CD14-positive monocyte (primary cell): Measurements from ENCODE around the gene MOB1A. TPM values are rescaled to one million over a fixed set of nuclear protein-coding genes. Genes with fewer than 3 reads are reported as not detected.
A peak's percentile ranks its signal among the peaks of the same experiment; 100 is the strongest.

Experiments used
- DNase-seq, 3 donors: peaks; one replicate each; pipeline ENCODE4 v3.0.0-alpha.2; 2011 to 2022
- H2AFZ ChIP-seq: 2 replicates; pipeline ENCODE4 v1.6.0; 2012; ENCODE audit warnings: mild to moderate bottlenecking, low read depth, low read length, inconsistent platforms; ENCODE audit not compliant: insufficient read depth, poor library complexity, severe bottlenecking
- H3K27ac ChIP-seq, 2 donors: 1 replicate in 1 of 2; 2 replicates in 1 of 2; pipeline ENCODE4 v1.5.1; 2012 to 2013; ENCODE audit warnings: low read length in 2 of 2, control low read depth in 1 of 2, inconsistent platforms in 1 of 2, low read depth in 1 of 2, mild to moderate bottlenecking in 1 of 2
- H3K27me3 ChIP-seq, 2 donors: one replicate each; pipeline versions ENCODE4 v1.6.0 to v1.6.1; 2011 to 2013; ENCODE audit warnings: low read length in 2 of 2; ENCODE audit not compliant: control insufficient read depth in 2 of 2, insufficient read depth in 2 of 2
- H3K36me3 ChIP-seq, 2 donors: replicated peaks in 1 of 2; 1 replicate in 1 of 2; 2 replicates in 1 of 2; pipeline versions ENCODE4 v1.5.1 to v1.6.1; 2012 to 2013; ENCODE audit warnings: low read length in 2 of 2, control low read depth in 1 of 2, inconsistent platforms in 1 of 2, mild to moderate bottlenecking in 1 of 2; ENCODE audit not compliant: insufficient read depth in 2 of 2, control insufficient read depth in 1 of 2
- H3K4me1 ChIP-seq, 2 donors: 1 replicate in 1 of 2; 2 replicates in 1 of 2; pipeline versions ENCODE4 v1.5.1 to v1.6.1; 2012 to 2013; ENCODE audit warnings: low read length in 2 of 2, control low read depth in 1 of 2, inconsistent platforms in 1 of 2, mild to moderate bottlenecking in 1 of 2, moderate library complexity in 1 of 2; ENCODE audit not compliant: insufficient read depth in 2 of 2, control insufficient read depth in 1 of 2
- H3K4me2 ChIP-seq: replicated peaks from 2 replicates; pipeline ENCODE3; 2012; ENCODE audit warnings: low read length, moderate library complexity, mild to moderate bottlenecking; ENCODE audit not compliant: poor library complexity, severe bottlenecking; ENCODE audit errors: extremely low read depth
- H3K4me3 ChIP-seq, 3 experiments: fragments of 200-600 bp in 1 of 3; sonication (generic) in 1 of 3; replicated peaks in 1 of 3; 1 replicate in 2 of 3; 2 replicates in 1 of 3; pipeline ENCODE4 v1.5.1; 2011 to 2013; ENCODE audit warnings: low read length in 3 of 3, mild to moderate bottlenecking in 3 of 3, control low read depth in 2 of 3, low read depth in 2 of 3, inconsistent platforms in 1 of 3, moderate library complexity in 1 of 3
- H3K79me2 ChIP-seq: 2 replicates; pipeline ENCODE4 v1.6.0; 2012; ENCODE audit warnings: mild to moderate bottlenecking, control low read depth, inconsistent platforms, low read length, moderate library complexity; ENCODE audit not compliant: insufficient read depth
- H3K9ac ChIP-seq: 2 replicates; pipeline ENCODE4 v1.6.0; 2017; ENCODE audit warnings: low read length, mild to moderate bottlenecking; ENCODE audit not compliant: insufficient read depth, poor library complexity, severe bottlenecking
- H3K9me3 ChIP-seq, 2 donors: replicated peaks in 1 of 2; 1 replicate in 1 of 2; 2 replicates in 1 of 2; pipeline versions ENCODE4 v1.5.1 to v1.6.1; 2012 to 2013; ENCODE audit warnings: low read length in 2 of 2, control low read depth in 1 of 2; ENCODE audit not compliant: control insufficient read depth in 1 of 2, insufficient read depth in 1 of 2
- H4K20me1 ChIP-seq: 2 replicates; pipeline ENCODE4 v1.6.0; 2012; ENCODE audit warnings: mild to moderate bottlenecking, low read length, control low read depth, moderate library complexity; ENCODE audit not compliant: insufficient read depth
- H3K27ac Mint-ChIP-seq, 7 donors: one replicate each; pipeline ENCODE4 v1.8.0; 2020; ENCODE audit warnings: mild to moderate bottlenecking in 7 of 7, mixed read lengths in 7 of 7, moderate library complexity in 6 of 7, inconsistent platforms in 2 of 7
- H3K27me3 Mint-ChIP-seq, 3 donors: one replicate each; pipeline ENCODE4 v1.8.0; 2021 to 2022; ENCODE audit warnings: low read depth in 3 of 3, mild to moderate bottlenecking in 3 of 3, mixed read lengths in 3 of 3, moderate library complexity in 3 of 3, inconsistent platforms in 1 of 3
- H3K36me3 Mint-ChIP-seq, 2 donors: one replicate each; pipeline ENCODE4 v1.8.0; 2020; ENCODE audit warnings: mixed read lengths in 2 of 2, inconsistent platforms in 1 of 2, mild to moderate bottlenecking in 1 of 2
- H3K4me1 Mint-ChIP-seq: one replicate; pipeline ENCODE4 v1.8.0; 2020; ENCODE audit warnings: mild to moderate bottlenecking, mixed read lengths
- H3K4me3 Mint-ChIP-seq, 2 donors: one replicate each; pipeline ENCODE4 v1.8.0; 2020; ENCODE audit warnings: mild to moderate bottlenecking in 2 of 2, mixed read lengths in 2 of 2, moderate library complexity in 1 of 2
- H3K9me3 Mint-ChIP-seq, 7 donors: one replicate each; pipeline ENCODE4 v1.8.0; 2020 to 2022; ENCODE audit warnings: mixed read lengths in 7 of 7, mild to moderate bottlenecking in 6 of 7, moderate library complexity in 6 of 7, inconsistent platforms in 2 of 7
- WGBS: methylation state at CpG from one replicate; pipeline ENCODE4 v1.1.5; 2013; ENCODE audit warnings: missing lambda C conversion rate; ENCODE audit not compliant: insufficient coverage; 5-methylcytosine and 5-hydroxymethylcytosine counted together
- intact Hi-C, 2 donors: fragments of 100-400 bp; cut with micrococcal nuclease; formaldehyde crosslinking; loops; one replicate each; pipeline versions ENCODE4 v1.15.0 to v1.15.1; 2023
- polyA plus RNA-seq, 3 donors: library from polyadenylated mRNA; depleted of rRNA in 1 of 3; unstranded in 2 of 3; stranded (reverse) in 1 of 3; fragments of 300-500 nt in 2 of 3; fragments of >200 nt in 1 of 3; fragmentation: Illumina TruSeq in 2 of 3; gene quantifications; 1 replicate in 2 of 3; 2 replicates in 1 of 3; pipeline ENCODE4 v1.2.3, GENCODE V29; 2012 to 2021
- TF ChIP-seq, protein P1 (sequence below): fragments of 200-600 bp; IDR thresholded peaks from one replicate; pipeline ENCODE4 v1.8.0; 2022; ENCODE audit warnings: antibody characterized with exemption, mild to moderate bottlenecking

MOB1A gene
- polyA plus RNA-seq, 3 donors: 55.0 to 367 (median 285) TPM

DNA sequence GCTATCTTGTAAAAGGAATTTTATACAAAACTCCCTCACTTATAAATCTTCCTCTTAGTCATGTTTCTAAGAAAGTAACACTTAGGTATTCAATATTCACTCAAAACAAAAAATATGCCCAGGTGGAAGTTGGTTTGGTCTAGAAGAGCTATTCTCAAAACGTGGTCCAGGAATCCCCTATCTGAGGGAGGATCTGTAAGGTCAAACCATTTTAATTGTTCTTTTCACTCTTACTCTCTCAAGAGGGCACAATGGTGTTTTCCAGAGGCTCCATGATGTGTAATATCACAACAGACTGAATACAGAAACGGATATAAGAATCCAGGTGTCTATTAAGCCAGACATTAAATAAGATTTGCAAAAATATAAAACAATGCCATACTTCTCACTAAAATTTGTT lies 9.9 kb downstream of the MOB1A start:
- Histone ChIP-seq H3K4me3 (no peak overlapping the region), H2AFZ (no peak overlapping the region), H3K36me3 (peaks cover 86 to 92% of the 10 kb centered on the region in 2 donors), H3K9ac (no peak overlapping the region), H3K79me2 (peaks cover 96% of the 10 kb centered on the region), H3K4me1 (no peaks in the 10 kb centered on the region), H3K27ac (no peak overlapping the region), H4K20me1 (peaks cover 98% of the 10 kb centered on the region), H3K4me2 (no peak overlapping the region), H3K9me3 (no peaks in the 10 kb centered on the region), H3K27me3 (no peaks in the 10 kb centered on the region)
- Mint-ChIP-seq H3K4me3 (no peak overlapping the region), H3K9me3 (peaks cover 0 to 5% (median 3%) of the 10 kb centered on the region in 7 donors), H3K27me3 (peaks cover 0 to 2% (median 0%) of the 10 kb centered on the region in 3 donors), H3K27ac (no peak overlapping the region), H3K4me1 (peaks cover 6% of the 10 kb centered on the region), H3K36me3 (peaks cover 63 to 89% of the 10 kb centered on the region in 2 donors)
- DNase-seq: no peak
- WGBS: no CpG with 5 or more reads among the region's 2 CpGs
- TF ChIP-seq, protein P1, sequence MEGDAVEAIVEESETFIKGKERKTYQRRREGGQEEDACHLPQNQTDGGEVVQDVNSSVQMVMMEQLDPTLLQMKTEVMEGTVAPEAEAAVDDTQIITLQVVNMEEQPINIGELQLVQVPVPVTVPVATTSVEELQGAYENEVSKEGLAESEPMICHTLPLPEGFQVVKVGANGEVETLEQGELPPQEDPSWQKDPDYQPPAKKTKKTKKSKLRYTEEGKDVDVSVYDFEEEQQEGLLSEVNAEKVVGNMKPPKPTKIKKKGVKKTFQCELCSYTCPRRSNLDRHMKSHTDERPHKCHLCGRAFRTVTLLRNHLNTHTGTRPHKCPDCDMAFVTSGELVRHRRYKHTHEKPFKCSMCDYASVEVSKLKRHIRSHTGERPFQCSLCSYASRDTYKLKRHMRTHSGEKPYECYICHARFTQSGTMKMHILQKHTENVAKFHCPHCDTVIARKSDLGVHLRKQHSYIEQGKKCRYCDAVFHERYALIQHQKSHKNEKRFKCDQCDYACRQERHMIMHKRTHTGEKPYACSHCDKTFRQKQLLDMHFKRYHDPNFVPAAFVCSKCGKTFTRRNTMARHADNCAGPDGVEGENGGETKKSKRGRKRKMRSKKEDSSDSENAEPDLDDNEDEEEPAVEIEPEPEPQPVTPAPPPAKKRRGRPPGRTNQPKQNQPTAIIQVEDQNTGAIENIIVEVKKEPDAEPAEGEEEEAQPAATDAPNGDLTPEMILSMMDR: no peak
- intact Hi-C loops: no loop called here

DNA sequence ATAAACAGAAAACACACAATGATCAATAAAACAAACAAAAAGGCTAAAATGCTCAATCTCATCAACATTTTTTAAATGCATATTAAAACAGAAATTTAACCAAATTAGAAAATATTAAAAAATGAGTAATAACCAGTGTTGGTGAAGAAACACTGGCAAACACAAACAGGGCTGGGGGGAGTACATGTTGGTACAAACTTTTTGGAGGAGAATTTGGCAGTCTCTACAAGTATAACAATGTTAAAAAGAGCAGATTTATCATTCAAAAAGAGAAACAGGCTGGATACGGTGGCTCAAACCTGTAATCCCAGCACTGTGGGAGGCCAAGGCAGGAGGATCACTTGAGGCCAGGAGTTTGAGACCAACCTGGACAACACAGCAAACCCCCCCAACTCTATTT lies 13.9 kb downstream of the MOB1A start:
- Histone ChIP-seq H3K27ac (no peak overlapping the region), H2AFZ (no peak overlapping the region), H3K4me1 (no peaks in the 10 kb centered on the region), H4K20me1 (peaks cover 98% of the 10 kb centered on the region), H3K9ac (no peak overlapping the region), H3K27me3 (no peaks in the 10 kb centered on the region), H3K36me3 (peaks cover 98 to 100% of the 10 kb centered on the region in 2 donors), H3K4me3 (no peak overlapping the region), H3K4me2 (no peak overlapping the region), H3K79me2 (peaks cover 96% of the 10 kb centered on the region), H3K9me3 (no peaks in the 10 kb centered on the region)
- no peaks in the 10 kb centered on the region for H3K4me1 Mint-ChIP-seq
- peaks cover 0 to 5% (median 3%) of the 10 kb centered on the region in 7 donors for H3K9me3 Mint-ChIP-seq
- WGBS: no CpG with 5 or more reads among the region's 1 CpG
- no peak for DNase-seq
- intact Hi-C loops: loop anchor here in 1 of 2 donors (5.0 kb wide), 1 partner anchor 33 kb away; the partner anchor contains the start of gene MTHFD2
- H3K4me3 Mint-ChIP-seq: no peak overlapping the region
- H3K27ac Mint-ChIP-seq: peak overlapping the region in 1 of 7 donors; percentile 66
- peaks cover 77 to 95% of the 10 kb centered on the region in 2 donors for H3K36me3 Mint-ChIP-seq
- TF ChIP-seq, protein P1: no peak
- H3K27me3 Mint-ChIP-seq: no peaks in the 10 kb centered on the region
